Embryonic facial prominence (tissue), 1 donor: ENCODE measurements around the gene CTIF.

Source experiments
- DNase-seq: peaks from one replicate; pipeline ENCODE4 v3.0.0-alpha.2; 2016; ENCODE audit errors: extremely low spot score

Gene CTIF

DNA sequence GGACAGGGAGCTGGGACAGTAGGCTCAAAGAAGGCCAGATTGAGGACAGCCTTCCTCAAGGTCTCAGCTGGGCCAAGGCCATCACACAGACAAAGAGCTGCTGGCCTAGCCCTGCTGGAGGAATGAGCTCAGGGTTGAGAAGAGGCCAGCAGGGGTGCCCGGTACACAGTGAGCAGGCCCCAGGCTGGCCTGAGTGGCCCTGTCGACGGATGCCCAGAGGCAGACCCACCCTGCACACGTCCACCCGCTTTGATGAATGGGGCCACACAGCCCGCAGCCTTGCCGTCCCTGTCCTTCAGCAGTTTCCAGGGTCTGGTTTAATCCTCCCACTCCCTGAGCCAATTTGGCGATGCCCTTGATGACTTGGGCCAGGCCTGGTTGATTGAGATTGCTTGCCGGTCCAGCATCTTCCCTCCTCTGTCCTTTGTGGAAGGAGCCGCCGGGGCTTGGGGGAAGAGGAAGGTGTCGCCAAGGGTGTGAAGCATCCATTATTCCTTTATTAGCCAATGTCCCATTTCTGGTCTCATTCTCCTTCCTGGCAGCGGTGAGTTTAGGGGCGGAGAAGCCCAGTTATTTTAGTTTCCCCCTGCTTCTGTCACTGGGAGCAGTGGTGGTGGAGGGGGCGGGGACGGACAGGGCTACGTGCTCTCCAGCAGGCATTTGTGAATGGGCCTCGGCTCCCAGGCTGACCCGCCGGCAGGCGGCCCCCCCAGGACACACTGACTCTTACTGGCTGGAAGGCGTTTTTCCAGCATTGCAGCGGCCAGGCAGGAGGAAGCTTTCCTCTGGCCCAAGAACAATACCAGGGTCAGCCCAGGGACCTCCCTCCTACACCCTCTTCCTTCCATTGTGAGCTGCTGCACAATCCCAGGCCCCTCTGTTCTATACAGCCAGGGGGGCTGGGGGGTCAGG, 141.8 kb downstream of the CTIF start:
- no peak for DNase-seq

- no peak for DNase-seq
Measured at GRCh38 chr18:48682768-48683167, 143.9 kb downstream of the CTIF start.

- no peak for DNase-seq
Measured at GRCh38 chr18:48683197-48683596, 144.4 kb downstream of the CTIF start.

GRCh38 chr18:48683661-48684060, 144.8 kb downstream of the CTIF start:
- no peak for DNase-seq

- DNase-seq, result no peak
Measured at GRCh38 chr18:48687346-48688042, 148.7 kb downstream of the CTIF start.

DNA sequence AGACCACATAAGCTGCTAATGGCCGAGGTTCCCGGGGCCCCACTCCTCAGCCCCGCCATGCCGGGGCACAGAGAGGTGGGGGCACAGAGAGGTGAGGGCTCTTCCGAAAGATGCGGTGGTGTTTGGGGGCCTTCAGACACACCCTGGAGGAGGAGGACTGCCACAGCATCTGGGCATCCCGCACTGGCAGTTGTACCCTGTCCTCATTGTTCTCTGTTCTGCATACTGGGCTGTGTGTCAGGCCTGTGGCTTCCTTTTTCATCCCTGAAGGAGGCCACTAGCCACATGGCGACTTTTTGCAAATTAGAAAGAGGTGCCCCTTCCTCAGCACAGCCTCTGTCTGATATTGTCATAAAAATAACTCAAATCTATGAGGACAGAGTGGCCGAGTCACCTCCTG, 150.1 kb downstream of the CTIF start:
- no peak for DNase-seq

GRCh38 chr18:48689548-48689947, 150.7 kb downstream of the CTIF start:
- no peak for DNase-seq

DNA sequence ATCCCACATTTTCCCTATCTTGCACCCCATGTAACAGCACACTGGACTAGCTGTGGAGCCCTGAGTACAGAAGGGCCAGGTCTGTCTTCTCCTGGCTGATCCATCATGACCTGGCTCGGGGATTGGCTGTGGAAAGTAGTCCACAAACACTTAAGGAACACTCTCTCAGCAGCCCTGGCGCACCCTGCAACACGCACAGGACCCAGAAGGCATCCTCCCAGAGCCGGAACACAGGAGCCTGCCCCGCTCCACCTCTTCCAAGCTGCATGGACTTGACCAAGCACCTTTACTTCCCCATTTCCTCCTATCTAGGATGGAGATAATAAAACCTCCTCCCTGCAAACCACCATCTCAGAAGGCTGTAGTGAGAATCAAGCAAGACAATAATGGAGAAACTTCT, 151.7 kb downstream of the CTIF start:
- DNase-seq, result no peak

GRCh38 chr18:48693006-48693405, 154.2 kb downstream of the CTIF start:
- DNase-seq, result no peak

DNA sequence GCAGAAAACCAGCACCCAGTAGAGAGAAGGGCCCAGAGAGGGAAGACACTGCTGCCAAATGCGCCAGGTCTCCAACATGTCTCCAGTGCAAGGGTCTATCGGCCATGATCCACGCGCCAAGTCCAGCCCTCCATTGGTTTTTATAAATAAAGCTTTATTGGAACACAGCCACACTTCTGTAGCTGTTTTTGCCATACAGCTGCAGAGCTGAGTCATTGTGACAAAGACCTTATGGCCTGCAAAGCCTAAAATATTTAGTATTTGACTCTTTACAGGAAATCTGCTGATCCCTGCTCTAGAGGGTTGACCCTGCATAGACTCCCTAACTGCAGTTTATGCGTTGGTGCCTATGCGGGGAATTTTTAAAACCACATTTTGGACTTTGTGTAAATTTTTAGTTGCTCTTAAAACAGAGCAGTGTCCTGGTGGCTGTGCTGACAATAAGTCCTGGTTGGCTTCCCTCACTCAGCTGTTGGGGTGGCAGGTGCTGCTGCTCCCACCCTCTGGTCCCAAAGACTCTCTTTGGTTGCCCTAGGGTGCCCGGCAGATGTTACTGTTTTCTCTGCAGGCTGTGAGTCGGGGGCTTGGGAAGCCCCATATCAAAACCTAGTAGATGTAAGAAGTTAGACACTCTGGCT, 154.9 kb downstream of the CTIF start:
- DNase-seq, result no peak

GRCh38 chr18:48694295-48694694, 155.5 kb downstream of the CTIF start:
- DNase-seq, result no peak

- no peak for DNase-seq
Measured at GRCh38 chr18:48695671-48696070, 156.8 kb downstream of the CTIF start.

GRCh38 chr18:48696218-48696617, 157.4 kb downstream of the CTIF start:
- DNase-seq, result no peak

GRCh38 chr18:48697441-48697840, 158.6 kb downstream of the CTIF start:
- no peak for DNase-seq

DNA sequence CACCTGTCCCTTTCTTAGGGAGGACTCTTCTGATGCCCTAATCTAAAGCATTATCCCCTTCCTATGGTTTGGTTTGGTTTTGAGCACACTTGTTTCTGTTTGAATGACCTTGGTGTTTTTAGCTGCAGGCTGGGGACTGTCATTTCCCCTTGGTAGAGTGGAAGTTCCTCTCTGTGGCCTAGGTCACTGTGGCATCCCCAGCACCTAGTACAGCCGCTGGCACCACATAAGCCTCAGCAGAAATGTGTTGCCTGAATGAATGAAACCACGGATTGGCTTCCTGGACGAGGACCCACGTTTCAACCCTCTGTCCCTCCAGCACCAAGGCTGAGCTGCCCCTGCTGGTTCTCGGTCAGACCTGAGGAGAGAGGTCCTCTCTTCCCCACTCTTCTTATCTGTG, 159.9 kb downstream of the CTIF start:
- DNase-seq, result no peak

GRCh38 chr18:48699761-48700160, 160.9 kb downstream of the CTIF start:
- no peak for DNase-seq

DNA sequence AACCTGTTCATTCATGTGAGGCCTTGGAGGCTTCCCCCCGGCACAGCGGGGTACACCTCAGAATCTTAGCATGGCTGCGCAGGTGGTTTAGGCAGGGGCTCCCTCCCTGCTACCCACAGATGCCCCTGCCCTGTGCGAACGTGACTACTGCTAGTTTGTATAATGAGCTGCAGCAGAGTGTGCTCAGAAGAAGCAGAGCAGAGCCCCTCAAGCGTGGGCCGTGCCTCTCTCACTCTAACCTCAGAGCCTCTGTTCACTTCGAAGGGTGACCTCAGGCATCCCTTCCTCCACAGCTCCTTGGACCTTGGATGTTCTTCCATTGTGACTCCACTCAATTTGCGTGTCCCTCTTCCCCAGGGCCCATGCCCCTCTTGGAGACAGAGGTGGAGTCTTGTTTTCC, 161.6 kb downstream of the CTIF start:
- DNase-seq, result no peak

DNA sequence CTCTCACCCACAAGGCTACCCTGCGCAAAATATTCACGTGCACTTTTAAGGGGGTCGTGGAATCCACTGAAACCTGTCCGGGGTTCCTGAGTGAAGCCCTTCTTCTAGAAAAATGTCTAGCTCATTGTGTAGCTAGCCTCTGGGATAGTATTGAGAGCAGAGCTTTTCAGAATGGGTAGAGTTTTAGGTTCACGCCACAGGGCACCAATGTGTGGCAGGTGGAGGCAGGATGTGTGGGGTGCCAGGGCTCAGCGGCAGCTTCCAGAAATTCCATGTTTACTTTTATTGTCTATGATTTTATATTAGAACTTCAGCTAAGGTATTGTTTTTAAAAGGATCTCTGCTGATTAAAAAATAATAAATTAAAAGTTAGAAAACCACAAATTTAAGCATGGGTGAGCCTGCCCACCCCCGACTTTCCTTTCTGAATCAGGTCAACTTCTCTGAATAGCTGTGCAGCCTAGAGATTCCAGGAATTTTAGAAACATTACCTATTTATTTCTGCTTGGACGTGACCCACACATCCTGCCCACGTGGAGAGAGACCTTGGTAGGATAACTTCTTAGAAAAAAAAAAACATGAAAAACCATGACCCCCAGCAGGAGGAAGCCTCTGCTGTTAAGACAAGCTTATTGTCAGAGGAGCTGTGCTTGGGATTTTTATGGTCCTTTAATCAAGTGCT, 163.7 kb downstream of the CTIF start:
- no peak for DNase-seq

DNA sequence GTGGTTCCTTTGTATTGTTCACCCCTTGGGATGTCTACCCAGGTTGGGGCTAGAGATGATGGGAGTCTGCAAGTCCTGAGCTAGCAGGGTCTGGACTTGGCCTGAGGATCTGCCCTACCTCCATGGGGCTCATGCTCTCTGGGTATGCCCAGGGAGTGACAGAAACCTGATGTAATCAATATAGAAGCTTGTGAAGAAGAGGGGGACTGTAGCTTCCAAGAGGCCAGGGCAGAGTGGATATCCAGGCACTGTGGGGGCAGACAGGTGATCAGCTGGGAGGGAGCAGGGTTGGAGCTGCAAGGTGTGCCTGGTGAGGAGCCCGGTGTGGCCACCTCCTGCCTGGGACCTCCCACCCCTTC, 164.2 kb downstream of the CTIF start:
- DNase-seq, result no peak

DNA sequence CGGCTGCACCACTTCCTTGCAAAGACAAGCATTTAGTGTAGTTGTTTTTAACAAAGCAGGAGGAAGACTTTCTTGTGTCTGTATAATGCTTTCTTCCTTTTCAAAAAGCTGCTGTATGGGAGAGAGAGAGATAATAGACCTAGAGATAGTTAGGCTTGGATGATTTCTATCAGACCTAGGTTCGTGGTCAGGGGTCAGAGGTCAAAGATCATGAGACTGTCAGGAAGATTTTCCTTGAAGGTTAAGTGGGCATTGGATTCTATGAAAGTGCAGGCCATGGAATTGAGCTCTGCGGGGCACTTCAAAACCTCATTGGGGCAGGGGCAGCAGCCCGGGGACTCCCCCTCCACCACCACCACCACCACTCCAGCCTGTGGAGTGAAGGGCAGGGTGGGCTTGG, 164.6 kb downstream of the CTIF start:
- DNase-seq, result no peak

DNA sequence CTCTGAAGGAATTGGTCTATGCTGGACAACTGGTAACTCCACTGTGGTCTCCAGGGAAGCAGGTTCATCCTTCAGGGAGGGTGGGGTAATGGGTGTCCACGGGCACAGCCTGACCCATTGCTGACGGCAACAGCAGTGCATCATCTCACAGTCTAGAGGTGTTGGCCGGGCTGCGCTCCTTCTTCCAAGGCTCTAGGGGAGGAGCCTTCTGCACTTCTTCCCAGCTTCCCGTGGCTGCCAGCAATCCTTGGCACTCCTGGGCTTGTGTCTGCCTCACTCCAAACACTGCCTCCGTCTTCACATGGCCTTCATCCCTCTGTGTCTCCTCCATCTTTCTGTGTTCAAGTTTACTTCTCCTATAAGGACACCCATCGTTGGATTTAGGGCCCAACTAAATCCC, 166.2 kb downstream of the CTIF start:
- DNase-seq, result no peak

DNA sequence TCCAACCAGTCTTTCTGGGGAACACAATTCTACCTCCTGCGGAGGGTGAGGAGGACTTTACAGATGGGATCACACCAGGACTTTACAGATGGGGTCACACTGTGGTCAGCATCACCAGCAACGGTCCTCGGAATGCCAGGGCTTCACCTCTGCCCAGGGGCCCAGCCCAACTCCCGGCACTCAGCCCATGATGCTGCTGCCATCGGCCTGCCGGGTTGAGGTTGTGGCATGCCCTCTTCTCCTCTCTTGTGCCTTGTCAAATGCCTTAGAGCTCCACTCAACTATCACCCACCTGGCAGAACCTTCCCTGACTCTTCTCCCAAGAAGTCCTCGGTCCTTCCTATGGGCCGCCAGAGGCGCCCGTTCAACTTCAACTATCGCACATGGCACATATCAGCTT, 166.7 kb downstream of the CTIF start:
- DNase-seq, result no peak
